ENCODE results near the gene CFAP54.

CFAP54 gene

GRCh38 chr12:96808587-96808986 lies 319.2 kb downstream of the CFAP54 start:
- TF ChIP-seq, protein P1, sequence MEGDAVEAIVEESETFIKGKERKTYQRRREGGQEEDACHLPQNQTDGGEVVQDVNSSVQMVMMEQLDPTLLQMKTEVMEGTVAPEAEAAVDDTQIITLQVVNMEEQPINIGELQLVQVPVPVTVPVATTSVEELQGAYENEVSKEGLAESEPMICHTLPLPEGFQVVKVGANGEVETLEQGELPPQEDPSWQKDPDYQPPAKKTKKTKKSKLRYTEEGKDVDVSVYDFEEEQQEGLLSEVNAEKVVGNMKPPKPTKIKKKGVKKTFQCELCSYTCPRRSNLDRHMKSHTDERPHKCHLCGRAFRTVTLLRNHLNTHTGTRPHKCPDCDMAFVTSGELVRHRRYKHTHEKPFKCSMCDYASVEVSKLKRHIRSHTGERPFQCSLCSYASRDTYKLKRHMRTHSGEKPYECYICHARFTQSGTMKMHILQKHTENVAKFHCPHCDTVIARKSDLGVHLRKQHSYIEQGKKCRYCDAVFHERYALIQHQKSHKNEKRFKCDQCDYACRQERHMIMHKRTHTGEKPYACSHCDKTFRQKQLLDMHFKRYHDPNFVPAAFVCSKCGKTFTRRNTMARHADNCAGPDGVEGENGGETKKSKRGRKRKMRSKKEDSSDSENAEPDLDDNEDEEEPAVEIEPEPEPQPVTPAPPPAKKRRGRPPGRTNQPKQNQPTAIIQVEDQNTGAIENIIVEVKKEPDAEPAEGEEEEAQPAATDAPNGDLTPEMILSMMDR (IDR thresholded peaks at IDR 0.05; ENCODE audit: low read depth, low read length) = no peak
- no peak overlapping the region for H3K4me3 ChIP-seq (ENCODE audit: low read depth, low read length)

DNA sequence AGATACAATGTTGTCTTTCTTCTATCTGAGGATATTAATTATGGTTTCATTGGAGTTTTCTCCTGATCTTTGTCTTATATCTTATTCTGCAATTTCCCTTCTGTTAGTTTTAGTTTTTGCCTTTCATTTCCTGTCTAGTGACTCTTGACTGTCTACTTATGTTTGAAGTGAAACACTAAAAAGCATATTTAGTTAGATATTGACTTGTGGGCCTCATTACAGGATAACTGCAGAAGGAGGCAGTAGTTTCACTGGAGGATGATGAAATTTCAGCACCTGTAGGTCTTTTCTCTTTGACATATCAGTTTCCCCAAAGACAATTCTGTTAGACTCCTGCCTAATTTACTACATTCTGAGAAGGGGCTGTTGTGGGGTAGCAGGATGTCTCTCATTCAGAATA lies 320.1 kb downstream of the CFAP54 start:
- H3K4me3 ChIP-seq (ENCODE audit: low read depth, low read length) = no peak overlapping the region
- TF ChIP-seq, protein P1 (IDR thresholded peaks at IDR 0.05; ENCODE audit: low read depth, low read length) = no peak

GRCh38 chr12:96810057-96810456 lies 320.7 kb downstream of the CFAP54 start:
- TF ChIP-seq, protein P1 (IDR thresholded peaks at IDR 0.05; ENCODE audit: low read depth, low read length) = no peak
- H3K4me3 ChIP-seq (ENCODE audit: low read depth, low read length) = no peak overlapping the region

DNA sequence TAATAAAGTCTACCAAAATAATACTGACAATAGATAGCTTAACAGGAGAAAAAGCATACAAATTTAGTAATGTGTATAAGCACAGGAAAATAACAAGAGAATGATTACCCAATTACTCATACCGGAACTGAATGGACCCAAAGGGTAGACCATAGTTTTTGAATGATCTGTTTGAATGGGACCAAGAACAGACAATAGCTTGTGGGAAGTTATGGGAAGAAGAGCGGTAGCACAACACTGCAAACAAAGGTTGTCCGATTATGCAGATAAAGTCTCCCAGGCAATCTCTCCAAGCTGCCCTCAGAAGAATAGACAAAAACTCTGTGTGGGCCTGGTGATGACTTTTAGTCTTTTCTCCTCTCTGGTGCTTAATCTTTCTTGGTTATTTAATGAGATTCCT lies 321.1 kb downstream of the CFAP54 start:
- TF ChIP-seq, protein P1 (IDR thresholded peaks at IDR 0.05; ENCODE audit: low read depth, low read length) = no peak
- no peak overlapping the region for H3K4me3 ChIP-seq (ENCODE audit: low read depth, low read length)

GRCh38 chr12:96811083-96811482 lies 321.7 kb downstream of the CFAP54 start:
- H3K4me3 ChIP-seq (ENCODE audit: low read depth, low read length) = no peak overlapping the region
- TF ChIP-seq, protein P1 (IDR thresholded peaks at IDR 0.05; ENCODE audit: low read depth, low read length) = no peak

- no peak overlapping the region for H3K4me3 ChIP-seq (ENCODE audit: low read depth, low read length)
- TF ChIP-seq, protein P1 (IDR thresholded peaks at IDR 0.05; ENCODE audit: low read depth, low read length) = no peak
These were observed 322.8 kb downstream of the CFAP54 start for GRCh38 chr12:96812153-96812552.

DNA sequence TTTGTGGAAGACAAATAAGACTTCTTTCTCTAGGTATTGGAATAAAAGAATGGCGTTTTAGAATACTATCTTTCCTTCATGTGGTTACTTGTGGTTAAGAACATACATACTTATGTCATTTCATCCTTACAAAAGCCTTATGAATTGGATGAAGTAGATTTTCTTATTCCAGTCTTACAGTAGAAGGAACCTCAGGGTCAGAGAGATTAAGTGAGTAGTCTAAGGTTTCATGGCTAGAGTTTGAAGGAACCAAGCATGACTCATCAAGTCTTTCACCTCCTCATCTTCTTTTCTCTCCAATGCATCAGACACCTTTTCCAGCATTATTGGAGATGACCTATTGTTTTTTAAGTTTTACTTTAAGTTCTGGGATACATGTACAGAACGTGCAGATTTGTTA lies 324.8 kb downstream of the CFAP54 start:
- TF ChIP-seq, protein P1 (IDR thresholded peaks at IDR 0.05; ENCODE audit: low read depth, low read length) = no peak
- no peak overlapping the region for H3K4me3 ChIP-seq (ENCODE audit: low read depth, low read length)

Measured in WI38 (cell line).